ENCODE measurements around the gene ATP8B3. TPM values are rescaled to one million over a fixed set of nuclear protein-coding genes. Genes with fewer than 3 reads are reported as not detected.

Gene ATP8B3
- 0.82 and 2.0 TPM in 2 replicates for total RNA-seq (ENCODE audit: low replicate concordance)

GRCh38 chr19:1811942-1812425 is at the start of gene ATP8B3:
Gene ATP8B3, minus strand, starts transcription at chr19:1812276. Its CDS starts 540 bp downstream, at chr19:1811736.

GRCh38 chr19:1848399-1849131 is 36.5 kb upstream of the ATP8B3 start, which contains the start of gene REXO1:
Gene REXO1, minus strand, starts transcription at chr19:1848483. Its CDS starts 125 bp downstream, at chr19:1848358.

GRCh38 chr19:1752757-1753728 is 59.0 kb downstream of the ATP8B3 start, which contains the start of gene ONECUT3:
Gene ONECUT3, plus strand, starts transcription at chr19:1753506. Its CDS starts 157 bp downstream, at chr19:1753663.

Other genes starting within 250 kb of the ATP8B3 start
- gene MEX3D, start 244.0 kb downstream of the ATP8B3 start, total RNA-seq (ENCODE audit: low replicate concordance) = 29.7 and 35.6 TPM in 2 replicates
- 75.7 and 87.9 TPM in 2 replicates for gene MBD3, start 219.4 kb downstream of the ATP8B3 start, total RNA-seq (ENCODE audit: low replicate concordance)
- 42.0 and 110 TPM in 2 replicates for gene UQCR11, start 206.8 kb downstream of the ATP8B3 start, total RNA-seq (ENCODE audit: low replicate concordance)
- gene TCF3, start 159.7 kb downstream of the ATP8B3 start, total RNA-seq (ENCODE audit: low replicate concordance) = 58.5 and 79.1 TPM in 2 replicates
- gene ONECUT3, start 58.8 kb downstream of the ATP8B3 start, total RNA-seq (ENCODE audit: low replicate concordance) = not detected in 2 replicates
- gene REXO1, start 36.2 kb upstream of the ATP8B3 start, total RNA-seq (ENCODE audit: low replicate concordance) = 2.9 and 4.1 TPM in 2 replicates
- gene KLF16, start 51.3 kb upstream of the ATP8B3 start, total RNA-seq (ENCODE audit: low replicate concordance) = 0.94 and 3.8 TPM in 2 replicates
- 101 and 167 TPM in 2 replicates for gene ABHD17A, start 73.2 kb upstream of the ATP8B3 start, total RNA-seq (ENCODE audit: low replicate concordance)
- gene ADAT3, start 93.1 kb upstream of the ATP8B3 start, total RNA-seq (ENCODE audit: low replicate concordance) = 2.0 and 2.1 TPM in 2 replicates
- gene SCAMP4, start 93.1 kb upstream of the ATP8B3 start, total RNA-seq (ENCODE audit: low replicate concordance) = 12.4 and 20.6 TPM in 2 replicates
- 81.2 and 81.9 TPM in 2 replicates for gene CSNK1G2, start 128.9 kb upstream of the ATP8B3 start, total RNA-seq (ENCODE audit: low replicate concordance)
- 45.7 and 76.4 TPM in 2 replicates for gene BTBD2, start 203.4 kb upstream of the ATP8B3 start, total RNA-seq (ENCODE audit: low replicate concordance)
- gene MKNK2, start 239.0 kb upstream of the ATP8B3 start, total RNA-seq (ENCODE audit: low replicate concordance) = 93.6 and 184 TPM in 2 replicates